HG02678 (cell line): ENCODE results near the gene NPY4R.
"Not testable (repeated sequence)": the region's sequence is repeated elsewhere in the genome, so short reads cannot be mapped to it uniquely, and the experiment has no call there.

Experiments
- ATAC-seq: cut with Tn5 transposase; IDR thresholded peaks from one replicate; pipeline ENCODE4 v1.9.1; 2021; ENCODE audit warnings: mild to moderate bottlenecking, moderate library complexity; ENCODE audit not compliant: unreplicated experiment

The NPY4R gene

GRCh38 chr10:46459579-46459978 is 6.2 kb downstream of the NPY4R start:
- not testable (repeated sequence) for ATAC-seq

GRCh38 chr10:46457071-46457470 is 8.7 kb downstream of the NPY4R start:
- ATAC-seq: not testable (repeated sequence)

GRCh38 chr10:46455992-46456391 is 9.8 kb downstream of the NPY4R start:
- not testable (repeated sequence) for ATAC-seq

- not testable (repeated sequence) for ATAC-seq
Observed at GRCh38 chr10:46451365-46451764, 14.4 kb downstream of the NPY4R start.

- ATAC-seq: not testable (repeated sequence)
Observed at GRCh38 chr10:46450829-46451228, 14.9 kb downstream of the NPY4R start.

- ATAC-seq: not testable (repeated sequence)
Observed at GRCh38 chr10:46447439-46447838, 18.3 kb downstream of the NPY4R start.

- ATAC-seq: not testable (repeated sequence)
Observed at GRCh38 chr10:46445389-46446122, 20.2 kb downstream of the NPY4R start.

GRCh38 chr10:46443422-46443821 is 22.3 kb downstream of the NPY4R start:
- not testable (repeated sequence) for ATAC-seq

GRCh38 chr10:46442706-46443275 is 23.0 kb downstream of the NPY4R start:
- ATAC-seq: not testable (repeated sequence)

- not testable (repeated sequence) for ATAC-seq
Observed at GRCh38 chr10:46441837-46442278, 23.9 kb downstream of the NPY4R start.

GRCh38 chr10:46440942-46441341 is 24.8 kb downstream of the NPY4R start:
- ATAC-seq: not testable (repeated sequence)

- not testable (repeated sequence) for ATAC-seq
Observed at GRCh38 chr10:46423550-46423949, 42.2 kb downstream of the NPY4R start.

- not testable (repeated sequence) for ATAC-seq
Observed at GRCh38 chr10:46419570-46420379, 46.0 kb downstream of the NPY4R start.

GRCh38 chr10:46418283-46418682 is 47.5 kb downstream of the NPY4R start:
- not testable (repeated sequence) for ATAC-seq

- not testable (repeated sequence) for ATAC-seq
Observed at GRCh38 chr10:46415291-46415690, 50.5 kb downstream of the NPY4R start.

GRCh38 chr10:46412665-46413064 is 53.1 kb downstream of the NPY4R start:
- ATAC-seq: not testable (repeated sequence)

- ATAC-seq: not testable (repeated sequence)
Observed at GRCh38 chr10:46411123-46411522, 54.6 kb downstream of the NPY4R start.
